Ectodermal cell (in vitro differentiated cells): Measurements from ENCODE around the gene ASB6.

Source experiments
- H3K27ac ChIP-seq: 2 replicates; pipeline ENCODE4 v1.7.0; 2013; ENCODE audit warnings: mild to moderate bottlenecking, low read depth, low read length; ENCODE audit not compliant: insufficient read depth, poor library complexity, severe bottlenecking
- H3K27me3 ChIP-seq: 2 replicates; pipeline ENCODE4 v1.7.0; 2013; ENCODE audit warnings: mild to moderate bottlenecking, low read length; ENCODE audit not compliant: insufficient read depth, control insufficient read depth, poor library complexity, severe bottlenecking
- H3K36me3 ChIP-seq: one replicate; pipeline ENCODE4 v1.7.0; 2013; ENCODE audit warnings: low read length; ENCODE audit not compliant: control insufficient read depth, insufficient read depth
- H3K4me1 ChIP-seq: one replicate; pipeline ENCODE4 v1.7.0; 2013; ENCODE audit warnings: low read length; ENCODE audit not compliant: control insufficient read depth, insufficient read depth
- H3K4me3 ChIP-seq: 2 replicates; pipeline ENCODE4 v1.7.0; 2013; ENCODE audit warnings: low read depth, low read length, control low read depth; ENCODE audit not compliant: insufficient read depth
- H3K9me3 ChIP-seq: 2 replicates; pipeline ENCODE4 v1.7.0; 2013; ENCODE audit warnings: mild to moderate bottlenecking, low read length, moderate library complexity; ENCODE audit not compliant: control insufficient read depth
- whole genome bisulfite sequencing, 2 experiments: methylation state at CpG; one replicate each; pipeline ENCODE4 v1.1.7; 2013; ENCODE audit warnings: missing lambda C conversion rate in 2 of 2; 5-methylcytosine and 5-hydroxymethylcytosine counted together

Gene ASB6

DNA sequence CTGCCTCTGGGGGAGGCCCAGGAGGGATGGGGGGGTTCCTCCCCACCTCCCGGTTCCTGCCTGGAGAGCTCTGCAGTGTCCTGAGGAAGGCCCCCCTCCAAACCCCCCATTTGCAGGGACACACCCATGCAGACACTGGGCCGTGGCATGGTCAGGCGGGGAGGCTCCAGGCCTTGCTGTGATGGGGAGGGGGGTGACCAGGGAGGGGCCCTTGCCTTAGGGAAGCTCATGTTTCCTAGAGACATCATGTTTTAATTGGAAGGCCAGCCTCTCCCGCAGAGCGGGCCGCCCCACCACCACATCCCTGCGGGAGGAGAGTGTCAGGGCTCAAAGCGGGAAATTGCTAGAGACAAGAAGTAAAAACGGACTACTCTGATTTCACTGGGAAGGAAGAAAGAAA is 35.5 kb upstream of the ASB6 start:
- Histone ChIP-seq H3K27ac (peak overlapping the region; percentile 50), H3K4me3 (no peak overlapping the region), H3K9me3 (no peaks in the 10 kb centered on the region), H3K36me3 (no peaks in the 10 kb centered on the region), H3K27me3 (no peaks in the 10 kb centered on the region), H3K4me1 (peaks cover 9% of the 10 kb centered on the region)
- 34 to 40% methylated on average over 9 of the region's 9 CpGs for WGBS, 2 experiments

GRCh38 chr9:129676975-129677374 is 35.0 kb upstream of the ASB6 start:
- no peak overlapping the region for H3K4me3 ChIP-seq
- 81 to 83% methylated on average over 12 of the region's 12 CpGs for WGBS, 2 experiments
- peaks cover 9% of the 10 kb centered on the region for H3K4me1 ChIP-seq
- H3K27me3 ChIP-seq, result no peaks in the 10 kb centered on the region
- no peaks in the 10 kb centered on the region for H3K36me3 ChIP-seq
- no peaks in the 10 kb centered on the region for H3K9me3 ChIP-seq
- peak overlapping the region; percentile 26 for H3K27ac ChIP-seq

DNA sequence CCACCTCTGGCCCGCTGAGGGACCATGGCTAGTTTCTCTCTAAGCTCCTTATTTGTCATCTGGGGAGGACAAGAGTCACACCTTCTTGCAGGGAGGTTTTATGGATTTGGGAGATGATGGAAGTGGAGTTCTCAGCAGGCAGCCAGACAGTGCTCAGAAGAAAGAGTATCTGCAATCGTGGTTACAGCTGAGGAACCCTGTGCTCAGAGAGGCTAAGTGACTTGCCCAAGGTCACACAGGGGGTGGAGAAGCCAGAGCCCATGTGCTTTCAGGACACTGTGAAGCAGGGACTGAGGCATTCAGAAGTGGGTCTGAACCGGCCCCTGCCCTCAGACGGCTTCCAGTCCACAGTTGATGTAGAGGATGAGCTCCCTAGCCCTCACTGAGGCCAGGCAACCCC is 34.3 kb upstream of the ASB6 start:
- Histone ChIP-seq H3K27ac (no peak overlapping the region), H3K4me3 (no peak overlapping the region), H3K27me3 (no peaks in the 10 kb centered on the region), H3K9me3 (no peaks in the 10 kb centered on the region), H3K4me1 (peaks cover 13% of the 10 kb centered on the region), H3K36me3 (no peaks in the 10 kb centered on the region)
- WGBS, 2 experiments, result 93 to 96% methylated on average over 4 of the region's 4 CpGs

GRCh38 chr9:129675620-129676019 is 33.7 kb upstream of the ASB6 start:
- H3K4me3 ChIP-seq, result no peak overlapping the region
- peaks cover 19% of the 10 kb centered on the region for H3K4me1 ChIP-seq
- no peaks in the 10 kb centered on the region for H3K36me3 ChIP-seq
- H3K27ac ChIP-seq, result no peak overlapping the region
- H3K9me3 ChIP-seq, result no peaks in the 10 kb centered on the region
- no peaks in the 10 kb centered on the region for H3K27me3 ChIP-seq
- 93 to 95% methylated on average over 27 of the region's 27 CpGs for WGBS, 2 experiments

DNA sequence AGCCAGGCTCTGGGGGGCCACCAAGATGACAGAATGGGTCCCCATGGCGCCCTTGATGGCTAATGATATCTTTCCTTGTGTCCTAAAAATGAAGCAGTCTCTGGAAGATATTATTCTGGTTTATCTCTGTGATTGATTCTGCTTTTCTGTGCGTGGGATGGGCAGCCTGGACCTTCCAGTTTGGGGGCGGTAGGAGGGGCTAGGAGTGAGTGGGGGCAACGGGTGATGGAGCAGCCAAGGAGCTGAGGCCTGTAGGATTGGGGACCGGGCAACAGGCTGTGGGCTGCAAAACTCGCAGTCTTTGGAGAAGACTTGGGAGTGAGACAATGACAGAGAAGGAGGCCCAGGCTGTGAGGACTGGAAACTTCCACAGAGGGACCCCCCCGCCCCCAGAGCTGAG is 32.3 kb upstream of the ASB6 start:
- H3K9me3 ChIP-seq, result no peaks in the 10 kb centered on the region
- 90 to 94% methylated on average over 7 of the region's 7 CpGs for WGBS, 2 experiments
- H3K36me3 ChIP-seq, result no peaks in the 10 kb centered on the region
- H3K27me3 ChIP-seq, result no peaks in the 10 kb centered on the region
- H3K4me1 ChIP-seq, result peaks cover 19% of the 10 kb centered on the region
- no peak overlapping the region for H3K27ac ChIP-seq
- H3K4me3 ChIP-seq, result no peak overlapping the region

DNA sequence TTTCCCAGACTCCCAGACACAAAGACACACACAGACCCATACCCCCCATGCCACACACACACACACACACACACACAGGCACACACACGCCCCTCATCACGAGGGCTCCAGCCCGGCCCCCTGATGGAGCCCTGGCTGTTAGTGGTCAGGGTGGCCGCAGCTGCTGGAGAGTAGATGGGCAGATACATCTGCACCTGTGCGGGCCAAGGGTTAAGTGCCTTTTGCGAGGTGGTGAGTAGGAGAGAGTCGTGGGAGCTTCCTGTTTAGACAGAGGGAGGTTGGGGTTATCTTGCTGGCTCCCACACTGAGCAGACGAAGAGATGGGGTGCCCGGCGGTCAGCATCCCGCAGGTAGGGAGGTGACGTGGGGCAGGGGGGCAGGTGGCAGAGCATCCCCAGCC is 31.7 kb upstream of the ASB6 start:
- Histone ChIP-seq H3K36me3 (no peaks in the 10 kb centered on the region), H3K4me1 (peaks cover 19% of the 10 kb centered on the region), H3K4me3 (no peak overlapping the region), H3K27ac (no peak overlapping the region), H3K27me3 (no peaks in the 10 kb centered on the region), H3K9me3 (no peaks in the 10 kb centered on the region)
- 91 to 92% methylated on average over 12 of the region's 12 CpGs for WGBS, 2 experiments

GRCh38 chr9:129672702-129673101 is 30.8 kb upstream of the ASB6 start:
- no peaks in the 10 kb centered on the region for H3K27me3 ChIP-seq
- H3K27ac ChIP-seq, result no peak overlapping the region
- no peak overlapping the region for H3K4me3 ChIP-seq
- H3K9me3 ChIP-seq, result no peaks in the 10 kb centered on the region
- 92 to 93% methylated on average over 8 of the region's 8 CpGs for WGBS, 2 experiments
- no peaks in the 10 kb centered on the region for H3K36me3 ChIP-seq
- peaks cover 23% of the 10 kb centered on the region for H3K4me1 ChIP-seq

GRCh38 chr9:129671519-129671918 is 29.6 kb upstream of the ASB6 start:
- no peaks in the 10 kb centered on the region for H3K9me3 ChIP-seq
- H3K4me1 ChIP-seq, result peaks cover 16% of the 10 kb centered on the region
- no peaks in the 10 kb centered on the region for H3K36me3 ChIP-seq
- 91% methylated on average over 7 of the region's 7 CpGs for WGBS, 2 experiments
- H3K27me3 ChIP-seq, result peaks cover under 1% of the 10 kb centered on the region
- H3K27ac ChIP-seq, result no peak overlapping the region
- no peak overlapping the region for H3K4me3 ChIP-seq

- no peak overlapping the region for H3K4me3 ChIP-seq
- H3K36me3 ChIP-seq, result no peaks in the 10 kb centered on the region
- peaks cover 5% of the 10 kb centered on the region for H3K27me3 ChIP-seq
- 77 to 83% methylated on average over 9 of the region's 9 CpGs for WGBS, 2 experiments
- no peaks in the 10 kb centered on the region for H3K9me3 ChIP-seq
- H3K4me1 ChIP-seq, result peaks cover 16% of the 10 kb centered on the region
- no peak overlapping the region for H3K27ac ChIP-seq
Observed at GRCh38 chr9:129671065-129671464, 29.1 kb upstream of the ASB6 start.

- Histone ChIP-seq H3K27me3 (peaks cover 13% of the 10 kb centered on the region), H3K4me1 (peaks cover 16% of the 10 kb centered on the region), H3K4me3 (no peak overlapping the region), H3K27ac (no peak overlapping the region), H3K9me3 (no peaks in the 10 kb centered on the region), H3K36me3 (no peaks in the 10 kb centered on the region)
- WGBS, 2 experiments, result 92 to 94% methylated on average over 13 of the region's 13 CpGs
Observed at GRCh38 chr9:129669946-129670345, 28.0 kb upstream of the ASB6 start.

DNA sequence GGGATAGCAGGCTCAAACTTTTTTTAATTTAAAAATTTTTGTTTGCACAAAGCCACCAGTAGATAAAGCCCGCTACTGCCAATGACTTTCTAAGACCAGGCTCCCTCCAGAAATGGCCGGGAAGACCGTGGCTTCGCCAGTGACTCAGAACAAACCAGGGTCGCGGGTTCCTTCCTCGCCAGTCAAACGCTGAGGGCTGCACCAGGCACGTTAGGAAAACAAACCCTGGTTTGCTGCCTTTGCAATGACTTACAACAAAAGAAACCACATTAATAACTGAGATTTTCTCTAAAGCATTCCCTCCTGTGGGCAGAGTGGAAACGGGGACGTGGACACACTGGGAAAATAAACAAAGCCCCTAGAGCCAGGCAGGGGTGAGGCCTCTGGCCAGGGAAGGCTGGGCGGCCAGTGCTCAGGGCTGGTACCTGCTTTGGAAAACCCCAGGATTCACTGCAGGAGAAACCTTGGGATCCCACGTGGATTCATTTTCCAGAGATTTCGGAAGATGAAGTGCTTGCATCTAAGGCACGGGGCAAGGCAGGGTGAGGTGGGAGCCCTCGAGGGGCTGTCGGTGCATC is 27.3 kb upstream of the ASB6 start:
- Histone ChIP-seq H3K4me1 (peaks cover 16% of the 10 kb centered on the region), H3K27ac (no peak overlapping the region), H3K27me3 (peaks cover 20% of the 10 kb centered on the region), H3K4me3 (no peak overlapping the region), H3K36me3 (no peaks in the 10 kb centered on the region), H3K9me3 (no peaks in the 10 kb centered on the region)
- 85 to 86% methylated on average over 17 of the region's 17 CpGs for WGBS, 2 experiments
